HG03025 (cell line): ENCODE measurements around the gene GGCX.
"Not testable (repeated sequence)": the region's sequence is repeated elsewhere in the genome, so short reads cannot be mapped to it uniquely, and the experiment has no call there.

Experiments used
- ATAC-seq: cut with Tn5 transposase; IDR thresholded peaks from one replicate; pipeline ENCODE4 v1.9.1; 2021; ENCODE audit warnings: mild to moderate bottlenecking, moderate library complexity; ENCODE audit not compliant: unreplicated experiment, low FRiP score

The GGCX gene

DNA sequence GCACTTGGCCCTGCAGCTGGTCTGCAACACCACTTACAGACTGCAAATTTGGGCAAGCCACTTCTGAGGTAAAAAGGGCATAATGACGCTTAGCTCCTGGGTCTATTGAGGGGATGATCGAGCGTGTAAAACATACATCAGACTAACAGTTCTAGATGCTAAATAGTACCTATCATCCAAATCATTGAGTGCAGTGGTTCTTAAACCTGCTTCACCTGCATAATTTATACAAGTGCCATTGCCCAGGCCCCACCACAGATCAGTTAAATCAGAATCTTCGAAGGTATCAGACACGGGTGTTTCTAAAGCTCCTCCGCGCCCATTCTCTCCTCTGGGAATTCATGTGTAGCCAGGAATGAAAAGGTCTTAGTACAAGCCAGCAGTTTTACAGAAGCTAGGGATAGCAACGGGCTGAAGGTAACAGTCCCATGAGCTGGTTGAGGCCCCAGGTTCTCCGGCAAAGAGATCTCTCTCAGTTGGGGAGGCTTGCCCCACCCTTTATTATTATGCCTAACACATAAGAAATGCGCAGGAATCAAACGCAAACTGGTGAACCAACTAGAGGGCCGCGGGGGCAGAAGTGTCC is 33.5 kb upstream of the GGCX start:
- no peak for ATAC-seq

DNA sequence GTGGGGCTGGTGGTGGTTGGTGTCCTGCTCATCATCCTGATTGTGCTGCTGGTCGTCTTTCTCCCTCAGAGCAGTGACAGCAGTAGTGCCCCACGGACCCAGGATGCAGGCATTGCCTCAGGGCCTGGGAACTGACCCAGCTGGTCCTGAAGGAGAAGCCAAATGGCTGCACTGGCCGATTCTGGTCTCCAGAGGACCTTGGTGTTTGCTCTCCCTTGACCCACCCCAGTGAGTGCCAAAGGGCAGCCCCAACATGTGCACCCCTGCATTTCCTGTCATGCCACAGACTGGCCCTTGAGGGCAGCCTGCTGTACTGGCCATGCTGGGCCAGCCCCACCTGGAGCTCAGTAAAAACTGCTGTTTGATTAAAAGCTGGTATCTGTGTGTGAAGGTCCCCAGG is 31.7 kb upstream of the GGCX start:
- no peak for ATAC-seq

DNA sequence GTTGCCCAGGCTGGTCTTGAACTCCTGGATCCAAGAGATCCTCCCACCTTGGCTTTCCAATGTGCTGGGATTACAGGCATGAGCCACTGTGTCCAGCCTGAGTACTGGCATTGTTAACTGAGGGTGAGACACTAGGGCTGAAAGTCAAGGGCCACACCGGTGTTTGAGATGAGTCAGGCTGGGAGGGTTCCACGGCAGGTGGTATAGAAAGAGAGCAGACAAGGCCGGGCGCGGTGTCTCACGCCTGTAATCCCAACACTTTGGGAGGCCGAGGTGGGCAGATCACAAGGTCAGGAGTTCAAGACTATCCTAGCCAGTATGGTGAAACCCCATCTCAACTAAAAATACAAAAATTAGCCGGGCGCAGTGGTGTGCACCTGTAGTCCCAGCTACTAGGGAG is 31.0 kb upstream of the GGCX start:
- not testable (repeated sequence) for ATAC-seq

DNA sequence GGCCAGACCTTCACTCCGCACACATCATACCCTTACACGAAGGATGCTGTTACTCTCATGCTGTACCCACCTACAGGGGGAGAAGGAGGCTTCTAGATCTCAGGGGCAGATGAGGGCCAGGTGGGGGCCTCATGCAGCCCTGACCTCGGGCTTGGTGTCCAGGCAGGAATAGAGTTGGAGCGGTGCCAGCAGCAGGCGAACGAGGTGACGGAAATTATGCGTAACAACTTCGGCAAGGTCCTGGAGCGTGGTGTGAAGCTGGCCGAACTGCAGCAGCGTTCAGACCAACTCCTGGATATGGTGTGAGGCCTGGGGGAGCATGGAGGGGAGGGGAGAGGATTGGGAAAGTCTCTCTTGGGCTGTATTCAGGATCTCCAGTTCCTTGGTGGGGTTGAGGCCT is 30.3 kb upstream of the GGCX start:
- no peak for ATAC-seq

DNA sequence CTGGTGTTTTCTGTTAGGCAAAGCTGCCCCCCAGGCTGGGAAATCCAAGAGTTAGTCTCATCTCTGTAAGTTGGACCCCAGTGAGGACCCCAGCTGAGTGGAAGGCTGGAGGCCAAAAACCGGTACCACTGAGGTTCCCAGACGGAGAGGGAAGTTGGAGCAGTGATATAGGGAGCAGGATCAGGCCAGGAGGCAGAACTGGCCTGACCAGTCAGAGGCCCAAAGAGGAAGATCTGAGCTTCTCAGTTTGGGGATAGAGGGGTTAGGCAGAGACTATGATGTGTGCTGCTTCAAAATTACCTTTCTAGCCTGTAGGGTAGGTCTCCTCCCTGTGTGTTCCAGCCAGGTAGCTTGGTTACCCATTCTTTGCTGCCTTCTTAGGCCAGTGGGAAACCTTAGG is 29.7 kb upstream of the GGCX start:
- ATAC-seq = no peak

DNA sequence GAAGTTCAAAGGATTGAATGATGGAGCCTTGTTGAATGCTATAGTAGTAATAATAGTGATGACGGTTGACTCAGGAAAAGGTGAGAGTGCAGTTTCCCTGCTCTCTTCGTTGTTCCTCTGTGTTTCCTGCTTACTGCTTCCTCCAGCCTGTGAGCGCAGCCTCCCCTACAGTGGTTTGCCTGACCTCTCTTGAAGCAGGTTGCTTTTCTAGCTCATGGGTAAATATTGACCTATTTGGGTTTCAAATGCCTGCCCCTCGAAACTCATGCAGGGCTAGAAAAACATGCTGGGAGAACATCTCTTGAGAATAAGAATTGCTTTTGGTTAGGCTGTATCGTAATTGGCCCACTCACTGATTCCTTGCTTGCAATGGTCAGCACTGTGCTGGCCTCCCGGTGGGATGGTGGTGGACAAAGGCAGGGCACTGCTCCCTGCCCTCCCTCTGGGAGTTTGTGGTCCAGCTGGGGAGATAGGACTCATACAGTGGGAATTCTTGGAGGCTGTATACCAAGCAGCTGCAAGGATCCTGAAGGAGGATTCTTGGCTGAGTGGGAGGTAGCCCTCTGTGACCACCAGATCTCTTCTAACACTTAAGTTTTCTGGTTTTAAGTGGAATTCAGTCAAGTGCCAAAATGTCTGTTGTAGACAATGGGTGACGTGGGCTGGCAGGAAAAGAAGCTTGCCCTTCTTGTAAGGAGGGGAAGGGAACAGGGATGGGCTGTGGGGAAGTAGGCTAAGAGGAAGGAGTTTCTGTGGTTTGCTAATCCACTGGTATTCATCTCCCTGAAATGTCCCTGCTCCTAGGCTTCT is 28.9 kb upstream of the GGCX start:
- no peak for ATAC-seq

DNA sequence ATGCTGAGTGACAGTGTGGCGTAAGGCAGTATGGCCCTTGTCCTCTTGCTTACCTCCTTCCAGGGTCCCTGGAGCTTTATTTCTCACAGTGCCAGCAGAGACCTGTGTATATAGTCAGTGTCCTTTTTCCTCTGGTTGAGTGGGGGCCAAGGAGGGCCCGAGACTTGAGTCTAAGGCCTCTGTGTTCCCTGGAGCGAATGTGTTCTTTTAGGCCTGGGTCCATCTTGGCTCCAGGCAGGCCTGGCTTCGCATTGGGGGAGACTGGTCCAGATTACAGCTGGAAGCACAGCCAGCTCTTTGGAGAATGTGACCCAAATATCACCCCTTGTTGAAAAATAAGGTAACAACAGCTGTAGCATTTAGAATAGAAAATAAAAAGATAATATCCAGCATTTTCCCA is 27.9 kb upstream of the GGCX start:
- ATAC-seq = no peak

DNA sequence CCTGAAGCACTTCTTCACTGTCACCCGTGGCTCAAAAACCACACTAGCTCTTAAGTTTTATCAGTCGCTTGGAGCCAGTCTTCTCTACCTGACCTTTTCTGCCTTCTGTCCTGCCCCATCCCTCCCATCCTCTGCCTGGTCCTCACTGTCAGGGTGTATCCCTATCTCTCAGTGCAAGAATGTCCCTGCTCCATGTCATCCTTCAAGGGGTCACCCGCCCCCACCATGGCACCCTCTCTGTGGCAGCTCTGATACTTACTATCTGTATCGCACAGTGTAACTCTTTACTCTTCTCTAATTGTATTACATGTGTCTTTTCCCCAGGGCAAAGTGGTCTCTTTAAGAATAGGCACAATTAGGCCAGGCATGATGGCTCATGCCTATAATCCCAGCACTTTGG is 27.4 kb upstream of the GGCX start:
- ATAC-seq = no peak

DNA sequence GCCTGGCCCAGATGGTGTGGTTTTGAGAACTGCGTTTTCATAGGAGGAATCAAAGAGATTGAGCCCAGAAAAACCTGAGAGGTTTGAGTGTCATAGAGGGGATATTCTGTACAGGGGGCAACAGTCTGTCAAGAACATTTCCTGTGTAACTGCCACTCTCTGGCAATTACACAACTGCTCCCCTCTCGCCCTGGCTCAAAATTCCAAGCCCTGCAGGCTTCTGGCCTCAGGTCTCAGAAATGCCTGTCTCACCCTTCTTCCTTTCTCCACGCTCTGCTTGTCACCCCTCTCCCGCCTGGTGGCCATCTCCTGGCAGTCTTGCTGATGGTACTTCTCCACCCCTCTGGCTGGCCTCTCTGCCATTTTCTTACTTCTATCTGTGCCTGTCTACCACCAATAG is 26.9 kb upstream of the GGCX start:
- ATAC-seq = no peak

DNA sequence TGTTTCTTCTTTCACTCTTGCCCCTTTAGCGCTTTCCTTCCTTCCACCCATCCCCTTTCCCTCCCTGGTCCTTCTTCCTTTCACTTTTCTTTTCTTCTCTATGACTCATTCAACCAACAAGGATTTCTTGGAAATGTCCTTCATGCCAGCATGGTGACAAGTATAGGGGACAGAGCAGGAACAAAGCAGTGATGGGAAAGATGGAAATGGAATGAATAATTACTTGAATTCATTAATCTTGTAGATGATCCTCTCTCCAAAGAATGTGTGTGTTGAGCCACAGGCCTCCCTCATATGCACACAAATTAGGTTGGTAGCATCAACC is 24.4 kb upstream of the GGCX start:
- no peak for ATAC-seq

DNA sequence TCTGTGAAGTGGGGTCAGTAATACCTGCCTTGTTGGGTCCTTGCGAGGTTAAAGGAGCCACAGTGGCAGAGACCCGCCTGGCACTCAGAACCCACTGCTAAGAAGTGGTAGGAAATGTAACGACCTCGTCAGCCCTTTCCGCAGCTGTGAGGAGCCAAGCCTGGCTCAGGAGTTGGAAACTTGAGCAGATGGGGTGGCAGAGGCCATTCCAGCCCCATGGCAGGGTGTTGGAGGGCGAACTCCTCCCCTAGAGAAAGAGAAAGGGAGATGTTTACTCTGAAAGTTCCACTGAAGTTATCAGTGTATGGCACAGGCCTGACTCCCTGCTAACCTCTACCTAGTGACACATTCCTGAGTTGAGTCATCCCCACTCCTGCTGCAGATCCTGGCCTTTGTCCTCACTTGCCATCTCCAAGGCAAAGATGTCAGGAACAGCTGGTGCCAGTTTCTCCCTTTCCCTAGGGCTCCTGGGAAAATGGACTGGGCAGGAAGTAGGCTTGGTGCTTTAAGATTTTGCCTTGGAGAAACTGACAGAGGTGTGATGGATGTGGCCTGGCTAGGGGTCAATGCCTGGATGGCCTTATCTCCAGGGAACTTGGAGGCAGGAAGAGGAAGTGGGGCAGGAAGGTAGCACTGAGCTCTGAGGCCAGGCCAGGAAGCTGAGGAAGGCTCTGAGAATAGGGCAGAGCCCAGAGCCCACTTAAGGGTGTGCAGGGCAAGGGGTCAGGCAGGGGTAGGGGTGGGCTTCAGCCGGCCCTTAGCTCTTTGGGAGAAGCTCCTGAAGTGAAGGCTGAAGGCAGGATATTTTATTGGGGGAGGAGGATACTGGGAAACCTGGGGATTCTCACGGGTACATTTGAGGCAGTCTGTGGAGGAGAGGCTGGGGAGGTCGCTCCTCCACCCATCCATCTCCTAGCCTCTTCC is 23.8 kb upstream of the GGCX start:
- ATAC-seq = no peak

DNA sequence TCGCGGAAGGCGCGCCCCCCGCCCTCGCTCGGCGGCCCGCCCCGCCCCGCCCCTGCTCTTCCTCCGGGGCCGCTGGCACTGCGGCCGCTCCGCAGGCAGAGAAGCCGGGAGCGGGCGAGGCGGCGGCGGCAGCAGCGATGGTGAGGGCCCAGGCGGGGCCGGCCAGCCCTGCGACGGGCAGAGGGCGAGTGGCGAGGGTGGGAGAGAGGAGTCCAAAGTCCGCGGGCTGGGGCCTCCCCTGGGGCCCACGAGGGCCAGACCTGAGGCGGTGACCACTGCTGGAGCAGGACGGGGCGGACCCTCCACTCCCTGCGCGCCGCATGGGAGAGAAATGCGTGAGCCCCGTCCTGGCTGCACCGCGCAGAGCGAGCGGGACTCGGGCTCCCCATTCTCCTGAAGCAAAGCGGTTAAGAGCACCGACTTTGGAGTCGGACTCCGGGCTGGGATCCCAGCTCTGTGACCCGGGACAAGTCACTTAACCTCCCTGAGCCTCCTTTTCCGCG is 23.1 kb upstream of the GGCX start, which contains the start of gene VAMP5:
TSS of gene VAMP5 (plus strand) at position 78 of the 503 bp plus-strand sequence. CDS start at position 138, 60 bp downstream.
- no peak for ATAC-seq

DNA sequence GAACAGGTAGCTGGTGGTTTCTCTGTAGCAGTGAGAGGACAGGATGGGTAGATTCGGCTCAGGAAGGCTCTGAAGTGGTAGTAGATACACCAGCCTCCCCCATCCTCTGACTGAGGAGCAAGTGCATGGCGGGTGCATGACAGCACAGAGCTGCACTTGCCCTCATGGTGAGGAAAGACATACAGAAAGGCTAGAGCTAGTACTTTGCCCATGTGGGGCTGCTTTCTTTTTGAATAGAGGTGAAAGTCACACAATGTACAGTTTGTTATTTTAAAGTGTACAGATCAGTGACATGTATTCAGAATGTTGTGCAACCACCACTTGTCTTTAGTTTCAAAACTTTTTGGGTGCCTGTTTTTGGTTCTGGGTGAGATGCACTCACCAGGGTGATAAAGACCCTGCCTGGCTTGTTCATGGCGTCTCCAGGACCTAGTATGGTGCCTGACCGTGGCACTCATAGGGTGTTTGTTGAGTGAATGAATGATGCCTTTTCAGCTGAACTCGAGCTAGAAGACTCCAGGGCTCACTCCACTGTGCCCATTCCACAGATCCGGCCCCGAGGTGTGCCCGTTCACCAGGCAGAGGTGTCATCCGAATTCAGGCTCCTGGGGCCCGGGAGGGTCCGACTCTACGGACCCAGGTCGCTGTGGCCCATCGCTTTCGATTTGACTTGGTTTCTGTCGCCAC is 22.5 kb upstream of the GGCX start:
- ATAC-seq = no peak

DNA sequence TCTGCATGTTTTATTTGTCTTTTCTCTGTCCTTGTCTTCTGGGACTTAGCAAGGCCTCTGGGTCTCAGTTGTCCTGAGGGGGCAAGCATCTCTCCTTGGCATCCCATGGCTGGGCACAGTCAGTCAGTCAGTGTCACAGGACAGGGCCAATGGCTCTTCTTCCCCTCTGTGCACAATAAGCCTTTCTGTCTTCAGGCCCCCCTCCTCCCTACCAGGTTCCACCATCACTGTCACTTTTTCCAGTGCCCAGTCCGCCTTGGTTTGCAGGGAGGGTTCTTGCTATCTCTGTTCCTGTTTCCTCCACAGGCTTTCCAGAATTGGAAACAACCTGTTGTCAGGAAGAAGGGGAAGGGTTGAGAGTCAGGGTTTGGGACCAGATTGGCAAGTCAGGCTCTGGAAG is 21.2 kb upstream of the GGCX start:
- ATAC-seq = no peak

DNA sequence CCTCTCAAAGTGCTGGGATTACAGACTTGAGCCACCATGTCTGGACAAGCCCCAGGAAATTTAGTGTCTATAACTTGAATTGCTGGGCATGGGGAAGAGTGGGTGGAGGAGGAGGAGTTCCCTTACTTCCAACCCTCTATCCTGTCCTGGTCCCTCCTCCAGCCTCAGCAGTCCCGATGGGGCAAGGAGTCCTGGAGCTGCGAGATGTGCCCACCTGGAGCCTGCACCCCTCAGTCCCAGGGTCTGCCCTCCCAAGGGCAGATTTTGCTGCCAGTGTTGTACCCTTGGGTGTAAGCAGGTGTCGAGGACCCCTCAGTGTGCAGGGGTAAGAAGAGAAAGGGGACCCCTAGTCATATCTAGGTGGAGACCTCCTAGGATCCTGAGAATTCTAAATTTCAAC is 18.9 kb upstream of the GGCX start:
- no peak for ATAC-seq

DNA sequence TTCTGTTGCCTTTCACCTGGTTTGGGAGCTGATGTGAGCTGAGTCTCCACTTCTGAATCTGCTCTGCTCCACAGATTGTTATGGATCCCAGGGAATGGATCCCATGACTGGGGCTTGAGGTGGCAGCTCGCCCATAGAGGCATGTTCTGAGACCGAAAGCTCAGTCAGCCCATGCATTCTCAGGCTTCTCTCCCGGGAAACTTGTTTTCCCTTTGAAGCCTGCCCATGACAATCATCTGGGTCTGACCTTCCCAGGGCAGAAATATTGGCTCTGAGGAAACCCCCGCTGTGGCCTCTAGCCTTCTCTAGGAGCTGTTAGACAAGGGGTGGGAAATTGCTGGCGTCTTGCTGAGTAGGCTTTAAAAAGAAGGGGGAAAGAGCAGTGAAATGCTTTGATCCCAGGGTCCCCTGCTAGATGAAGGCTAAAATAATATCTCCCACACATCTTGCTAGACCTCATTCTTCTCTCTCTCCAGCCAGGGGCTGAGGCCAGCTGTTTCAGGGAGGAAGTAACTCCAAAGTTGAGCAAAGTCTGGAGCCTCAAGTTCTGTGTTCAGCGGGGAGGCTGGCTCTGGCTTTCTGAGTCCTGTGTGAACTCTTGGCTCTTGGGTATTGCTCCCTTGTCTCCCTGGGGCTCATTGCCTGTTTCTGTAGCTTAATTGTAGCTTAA is 18.1 kb upstream of the GGCX start:
- no peak for ATAC-seq

DNA sequence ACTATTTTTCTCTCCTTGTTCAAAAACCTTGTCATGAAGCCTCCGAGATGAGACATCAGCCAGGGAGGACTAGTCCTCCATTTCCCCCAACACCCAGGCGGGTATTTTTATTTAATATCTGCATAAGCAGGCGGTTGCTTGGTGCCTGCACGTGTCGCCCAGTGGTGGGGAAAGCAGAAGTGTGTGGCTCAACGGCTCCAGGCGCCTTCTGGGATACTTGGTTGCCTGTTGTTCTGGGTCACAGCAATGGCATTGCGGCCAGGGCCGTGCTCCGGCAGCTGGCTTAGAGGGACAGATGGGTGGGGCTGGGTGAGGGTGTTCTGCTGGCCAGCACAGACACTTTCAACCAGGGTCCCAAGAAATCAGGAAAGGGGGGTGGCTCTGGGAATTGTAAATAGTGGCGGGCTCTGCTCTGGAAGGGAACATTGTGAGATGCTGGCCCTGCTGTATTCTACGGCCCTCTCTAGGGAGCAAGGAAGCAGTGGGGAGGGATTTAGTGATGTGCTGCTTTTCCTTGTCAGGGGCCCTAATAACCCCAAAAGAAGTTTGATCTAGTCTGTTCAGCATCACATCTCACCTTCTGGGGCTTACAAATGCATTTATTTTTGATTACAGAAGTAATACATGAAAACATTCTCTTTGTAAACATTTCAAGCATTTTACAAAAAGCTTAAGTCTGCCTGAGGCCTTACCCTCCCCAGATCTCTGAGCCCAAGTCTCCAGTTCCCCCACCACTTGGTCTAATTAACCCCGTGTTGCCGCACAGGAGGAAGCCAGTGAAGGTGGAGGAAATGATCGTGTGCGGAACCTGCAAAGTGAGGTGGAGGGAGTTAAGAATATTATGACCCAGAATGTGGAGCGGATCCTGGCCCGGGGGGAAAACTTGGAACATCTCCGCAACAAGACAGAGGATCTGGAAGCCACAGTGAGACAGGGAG is 17.2 kb upstream of the GGCX start:
- no peak for ATAC-seq

DNA sequence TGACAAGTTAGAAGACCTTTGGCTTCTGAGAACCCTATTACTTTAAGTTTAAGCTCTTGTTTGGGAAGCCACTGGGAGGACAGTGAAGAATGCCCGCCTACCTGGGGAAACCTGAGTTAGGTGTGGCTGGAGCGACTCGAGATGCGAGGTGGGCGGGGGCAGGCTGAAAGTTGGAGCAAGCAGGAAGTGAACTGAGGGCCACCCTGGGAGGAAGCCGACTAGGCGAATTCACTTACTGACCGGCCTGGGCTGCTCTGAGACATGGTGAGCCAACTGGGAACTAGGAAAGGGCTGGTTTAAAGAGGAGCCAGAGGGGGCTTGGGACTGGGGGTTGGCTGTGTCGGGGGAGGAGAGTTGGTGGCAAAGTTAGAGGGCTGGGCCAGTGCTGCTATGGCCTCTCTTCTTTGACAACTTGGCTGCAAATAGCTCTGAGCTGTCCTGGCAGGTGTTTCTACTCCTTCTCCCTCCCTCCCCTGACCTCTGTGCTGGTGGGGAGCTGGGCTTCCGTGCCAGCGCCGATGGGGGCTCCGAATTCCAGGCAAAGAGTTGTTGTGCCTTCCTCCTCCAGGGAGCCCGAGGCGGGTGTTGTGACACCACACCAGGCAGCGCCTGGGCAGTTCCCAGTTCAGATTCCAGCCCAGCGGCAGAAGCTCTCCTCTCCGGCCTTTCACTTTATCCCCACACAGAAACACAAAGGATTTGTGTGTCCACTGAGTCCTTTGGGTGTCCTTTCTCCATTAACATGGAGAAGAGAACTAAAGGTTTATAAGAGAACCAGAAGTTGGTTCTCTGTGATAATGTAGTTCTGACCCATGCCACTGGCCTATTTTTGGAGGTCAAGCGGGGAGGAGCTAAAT is 16.3 kb upstream of the GGCX start, which contains the start of gene VAMP8:
TSS of gene VAMP8 (plus strand) at position 201 of the 857 bp plus-strand sequence. CDS start at position 262, 61 bp downstream.
- ATAC-seq = peak; percentile 64
